Glomerular endothelial cell (primary cell): ENCODE data around the gene GUCA1A. TPM values are rescaled to one million over a fixed set of nuclear protein-coding genes. Genes with fewer than 3 reads are reported as not detected.

Experiments used
- DNase-seq: peaks from one replicate; pipeline ENCODE4 v3.0.0-alpha.2; 2011; ENCODE audit warnings: low read depth, low spot score; ENCODE audit errors: extremely low read depth
- total RNA-seq: library from RNA; depleted of rRNA; stranded (reverse); fragments of >200 nt; gene quantifications from 2 replicates; pipeline ENCODE4 v1.2.3, GENCODE V29; 2015

Gene GUCA1A
- 0.35 TPM in 1 of 2 replicates, not detected in the other for total RNA-seq

DNA sequence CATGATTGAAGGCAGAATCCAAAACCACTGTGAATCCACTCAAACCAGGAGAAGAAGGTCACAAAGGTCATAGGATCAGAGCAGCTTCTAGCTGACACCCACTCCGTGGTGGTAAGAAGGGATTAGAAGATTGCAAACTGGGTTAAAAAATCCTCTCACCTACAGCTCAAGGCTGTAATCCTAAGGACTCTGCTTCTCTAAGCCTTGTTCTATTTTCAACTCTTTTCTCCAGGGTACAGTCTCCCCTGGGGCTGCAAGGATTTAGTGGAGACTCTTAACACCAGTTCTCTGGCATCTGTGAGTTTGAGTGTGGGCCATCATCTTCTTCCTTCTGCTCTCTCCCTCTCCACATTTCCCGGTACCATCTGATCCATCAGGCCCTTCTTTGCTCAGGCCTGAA is at the start of gene GUCA1A:
Gene GUCA1A (plus strand): TSS at position 264 of the 400 bp plus-strand sequence. CDS start 250 bp downstream, outside the sequence.
- no peak for DNase-seq

DNA sequence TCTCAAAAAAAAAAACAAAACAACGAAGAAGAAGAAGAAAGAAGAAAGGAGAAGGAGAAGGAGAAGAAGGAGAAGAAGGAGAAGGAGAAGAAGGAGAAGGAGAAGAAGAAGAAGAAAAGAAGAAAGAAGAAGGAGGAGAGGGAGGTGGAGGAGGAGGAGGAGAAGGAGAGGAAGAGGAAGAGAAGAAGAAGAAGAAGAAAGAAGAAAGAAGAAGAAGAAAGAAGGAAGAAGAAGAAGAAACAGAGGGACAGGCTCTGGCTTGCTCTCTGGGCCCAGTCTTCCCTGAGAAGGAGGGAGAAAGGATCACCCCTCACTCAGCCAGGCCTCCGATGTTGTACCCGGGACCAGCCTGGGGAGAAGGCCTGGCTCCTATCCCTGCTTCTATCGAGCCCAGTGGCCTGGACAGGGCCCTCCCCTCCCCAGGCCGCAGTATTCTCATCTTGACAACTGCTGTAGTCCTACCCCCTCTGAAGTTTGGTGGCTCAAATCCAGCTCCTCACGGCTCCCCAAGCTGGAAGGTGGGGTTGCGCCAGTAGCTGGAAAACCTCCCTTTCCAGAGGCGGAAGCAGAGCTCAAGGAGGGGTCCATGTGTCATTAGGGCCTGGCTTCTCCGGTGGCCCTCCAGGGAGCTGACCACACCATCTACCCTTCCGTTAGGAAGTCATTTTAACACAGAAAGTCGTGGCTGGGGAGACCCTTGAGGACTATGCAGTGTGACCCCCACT is 49.6 kb upstream of the GUCA1A start:
- DNase-seq, result no peak

GRCh38 chr6:42124223-42124836 is 48.8 kb upstream of the GUCA1A start:
- no peak for DNase-seq

- no peak for DNase-seq
Observed at GRCh38 chr6:42125231-42125630, 47.9 kb upstream of the GUCA1A start.

- no peak for DNase-seq
Observed at GRCh38 chr6:42125663-42126062, 47.5 kb upstream of the GUCA1A start.

DNA sequence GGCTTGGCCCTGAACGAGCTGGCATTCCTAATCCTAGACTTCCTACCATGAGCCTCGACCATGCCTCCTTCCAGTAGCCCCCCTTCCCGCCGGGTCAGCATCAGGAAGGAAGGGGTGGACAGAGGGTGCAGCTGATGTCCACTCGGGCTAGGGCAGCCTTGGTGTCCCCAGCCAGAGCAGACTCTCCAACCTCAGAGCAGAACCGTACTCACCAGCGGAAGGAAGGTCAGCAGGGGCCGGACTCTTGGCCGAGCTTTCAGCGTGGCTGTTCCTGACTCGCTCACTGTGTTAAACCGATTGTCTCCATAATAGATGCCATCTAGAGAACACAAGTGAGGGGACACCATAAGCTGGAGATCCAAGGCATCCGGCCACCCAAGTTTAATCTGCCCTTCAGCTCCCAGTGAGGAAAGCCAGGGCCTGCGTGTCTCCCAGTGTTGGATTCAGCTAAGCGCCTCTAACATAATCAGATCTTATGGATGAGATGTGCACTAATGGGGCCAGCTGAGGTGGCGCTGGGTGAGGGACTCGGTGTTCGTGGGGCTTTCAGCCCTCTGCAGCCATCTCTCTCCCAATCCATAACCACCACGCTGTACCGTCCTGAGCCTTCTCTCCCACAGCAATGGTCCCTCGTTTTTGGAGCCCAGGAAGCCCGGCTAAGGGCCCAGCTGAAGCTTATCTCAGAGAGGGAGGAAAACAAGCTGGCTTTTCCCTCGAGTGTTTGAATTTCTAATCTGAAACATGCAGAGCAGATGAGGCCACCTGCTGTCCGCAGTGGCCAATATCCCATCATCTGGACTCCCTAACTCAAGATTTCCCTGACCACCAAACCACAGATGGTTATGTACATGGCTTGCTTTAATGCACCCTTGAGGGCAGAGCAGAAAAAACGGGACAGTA is 44.5 kb upstream of the GUCA1A start:
- no peak for DNase-seq

GRCh38 chr6:42129360-42129676 is 43.8 kb upstream of the GUCA1A start:
- no peak for DNase-seq

GRCh38 chr6:42131531-42131930 is 41.6 kb upstream of the GUCA1A start:
- DNase-seq, result no peak

GRCh38 chr6:42133926-42134325 is 39.2 kb upstream of the GUCA1A start:
- DNase-seq, result no peak

DNA sequence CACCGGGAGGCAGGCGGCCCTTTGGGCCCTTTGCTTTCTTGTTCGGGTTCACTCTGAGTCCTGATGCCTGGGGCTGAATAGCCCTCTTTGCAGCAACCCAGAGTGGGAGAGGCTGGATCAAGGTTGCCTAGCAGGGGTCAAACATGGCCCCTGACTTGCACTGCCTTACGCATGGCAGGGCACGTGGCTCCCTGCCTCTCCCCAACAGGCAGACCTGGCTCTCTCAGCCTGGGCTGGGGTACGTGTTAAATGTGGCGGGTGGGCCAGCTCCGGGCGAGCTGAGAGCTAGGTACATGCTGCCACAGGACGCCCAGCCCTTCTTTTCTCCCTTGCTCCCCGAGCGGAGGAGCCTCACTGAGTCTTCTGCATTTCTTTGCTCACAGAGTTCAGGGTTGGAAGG is 38.0 kb upstream of the GUCA1A start:
- no peak for DNase-seq

GRCh38 chr6:42135722-42136121 is 37.4 kb upstream of the GUCA1A start:
- no peak for DNase-seq

DNA sequence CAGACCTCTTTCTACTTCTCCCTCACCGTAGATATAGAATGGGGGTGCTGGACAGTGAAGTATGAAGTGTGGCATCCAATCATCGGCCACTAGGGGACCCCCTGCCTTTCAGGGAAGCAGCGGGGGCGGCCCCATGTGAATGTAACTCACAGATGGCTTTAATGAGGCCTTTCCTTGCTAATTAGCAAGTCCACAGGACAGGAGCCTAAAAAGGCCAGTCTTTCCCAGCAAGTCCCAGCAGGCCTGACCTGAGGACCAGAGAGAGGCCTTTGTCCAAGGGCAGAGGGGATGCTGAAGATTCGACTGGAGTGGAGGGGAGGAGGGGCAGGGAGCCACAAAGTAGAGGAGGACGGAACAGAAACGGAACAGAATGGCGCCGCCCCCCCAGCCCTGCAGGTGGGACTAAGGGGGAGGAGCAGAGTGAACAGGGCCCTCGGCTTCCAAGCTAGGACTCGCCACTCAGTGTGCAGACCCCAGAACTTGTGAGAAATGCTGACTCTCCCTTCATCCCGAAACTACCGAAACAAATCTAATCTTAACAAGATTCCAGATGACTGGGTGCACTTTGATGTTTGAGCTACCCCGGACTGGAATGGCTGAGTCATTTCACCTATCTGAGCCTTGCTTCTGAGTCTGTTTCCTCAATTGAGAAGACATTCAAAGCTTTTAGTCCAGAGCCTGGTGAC is 36.5 kb upstream of the GUCA1A start:
- DNase-seq, result no peak

DNA sequence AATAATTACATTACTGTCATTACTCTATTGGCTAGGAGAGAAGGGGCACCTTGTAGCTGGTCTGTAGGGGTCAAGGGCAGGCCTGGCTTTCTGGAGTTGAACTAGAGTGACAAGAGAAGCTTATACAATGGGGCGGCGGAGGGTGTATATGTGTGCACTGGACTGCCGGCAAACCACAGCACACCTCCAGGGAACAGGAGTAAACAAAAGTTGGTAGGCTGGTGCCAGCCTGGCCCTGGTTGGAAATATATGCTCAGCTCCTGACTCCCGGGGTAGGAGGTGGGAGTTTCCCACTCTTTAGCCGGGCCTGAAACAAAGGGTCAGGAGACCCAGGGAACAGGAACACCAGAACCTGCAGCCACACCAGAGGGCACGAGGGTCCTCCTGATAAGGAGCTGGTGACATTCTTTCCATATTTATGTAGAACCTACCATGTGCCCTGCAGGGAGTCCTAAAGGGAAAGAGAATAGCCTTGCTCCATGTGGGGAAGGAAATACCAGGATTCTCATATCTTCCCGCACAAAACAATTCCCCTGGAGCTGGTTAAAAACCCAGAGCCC is 35.9 kb upstream of the GUCA1A start:
- DNase-seq, result no peak

DNA sequence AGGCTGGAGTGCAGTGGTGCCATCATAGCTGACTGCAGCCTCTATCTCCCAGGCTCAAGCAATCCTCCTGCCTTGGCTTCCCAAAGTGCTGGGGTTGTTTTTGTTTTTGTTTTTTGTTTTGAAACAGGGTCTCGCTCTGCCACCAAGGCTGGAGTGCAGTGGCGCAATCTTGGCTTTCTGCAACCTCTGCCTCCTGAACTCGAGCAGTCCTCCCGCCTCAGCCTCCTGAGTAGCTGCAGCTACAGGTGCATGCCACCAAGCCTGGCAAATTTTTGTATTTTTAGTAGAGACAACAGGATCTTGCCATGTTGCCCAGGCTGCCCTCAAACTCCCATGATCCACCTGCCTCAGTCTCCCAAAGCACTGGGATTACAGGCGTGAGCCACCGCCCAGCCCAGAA is 35.0 kb upstream of the GUCA1A start:
- DNase-seq, result no peak

DNA sequence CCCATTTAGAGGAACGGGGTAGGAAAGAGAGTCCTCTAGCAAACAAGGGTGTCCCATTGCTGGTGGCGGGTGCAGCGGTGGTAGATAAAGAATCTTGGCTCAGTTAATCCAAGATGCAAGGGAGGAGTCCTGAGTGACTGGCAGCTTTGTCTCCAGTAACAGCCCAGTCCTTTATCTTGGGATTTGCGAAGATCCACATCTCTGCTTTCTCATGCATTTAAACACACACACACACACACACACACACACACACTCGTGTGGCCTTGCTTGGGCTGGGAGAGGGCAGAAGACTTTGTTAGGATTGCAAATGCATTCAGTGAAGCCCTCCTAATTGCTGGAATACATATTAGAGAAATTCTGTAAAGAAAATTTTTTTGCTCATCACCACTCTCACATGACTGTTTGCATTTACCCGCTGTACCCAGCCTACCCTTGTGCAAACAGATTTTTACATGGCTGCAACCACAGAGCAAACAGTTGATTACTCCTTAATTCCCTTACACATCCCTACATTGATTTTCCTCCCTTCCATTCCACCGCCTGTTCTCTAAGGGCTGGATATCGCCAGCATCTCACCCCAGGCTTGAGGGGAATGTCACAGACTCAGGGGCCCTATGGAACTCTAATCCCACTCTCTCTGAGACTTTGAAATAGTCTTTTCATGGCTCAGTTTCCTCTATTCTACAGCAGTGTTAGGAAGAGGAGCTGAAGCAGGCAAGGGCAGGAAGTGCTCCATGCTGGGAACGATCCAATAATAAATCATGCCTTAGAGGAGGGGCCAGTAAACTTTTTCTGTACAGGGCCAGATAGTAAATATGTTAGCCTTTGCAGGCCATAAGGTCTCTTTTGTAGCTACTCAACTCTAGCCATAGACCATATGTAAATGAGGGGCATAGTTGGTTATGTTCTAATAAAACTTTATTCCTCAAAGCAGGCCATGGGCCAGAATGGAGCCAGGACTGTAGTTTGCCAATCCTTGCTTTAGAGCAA is 34.2 kb upstream of the GUCA1A start:
- DNase-seq, result no peak

- DNase-seq, result no peak
Observed at GRCh38 chr6:42140032-42140431, 33.1 kb upstream of the GUCA1A start.

DNA sequence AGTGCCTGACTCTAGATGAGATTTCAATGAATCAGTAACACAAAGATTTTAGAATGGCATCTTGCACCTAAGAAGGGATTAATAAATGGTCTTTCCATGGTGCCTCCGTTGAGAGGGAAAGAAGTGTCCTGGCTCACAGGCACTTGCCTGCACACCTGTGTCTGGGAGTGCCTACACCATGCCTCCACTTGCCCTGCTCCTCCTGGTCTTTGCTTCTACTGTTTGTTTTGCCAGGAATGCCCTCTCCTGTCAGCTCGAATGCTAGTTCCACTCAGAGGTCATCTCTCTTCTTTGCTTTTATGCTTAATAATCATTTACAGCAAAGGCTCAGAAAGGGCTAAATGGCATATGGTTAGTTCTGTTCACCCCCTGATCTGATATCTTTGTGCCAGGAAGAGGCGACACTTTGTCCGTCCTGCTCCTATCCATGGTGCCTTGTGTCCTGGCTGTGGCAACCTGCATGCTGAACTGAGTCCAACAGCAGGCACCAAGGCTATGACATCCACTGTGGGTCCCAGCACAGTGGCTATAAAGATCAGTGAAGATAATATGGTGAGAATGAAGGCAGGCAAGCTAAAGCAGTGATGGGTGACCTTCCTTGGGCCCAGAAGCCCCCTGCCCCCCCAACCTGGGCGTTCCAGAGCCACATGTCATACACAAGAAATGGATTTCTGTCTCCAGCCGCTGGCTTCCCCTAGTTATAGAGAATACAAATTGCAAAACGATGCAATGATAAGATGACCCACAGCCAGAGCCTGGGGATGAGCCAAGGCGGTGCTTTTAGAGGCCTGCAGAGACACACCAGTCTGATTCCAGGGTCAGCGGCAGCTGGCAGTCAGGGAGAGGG is 32.2 kb upstream of the GUCA1A start:
- no peak for DNase-seq

- DNase-seq, result no peak
Observed at GRCh38 chr6:42141603-42142117, 31.5 kb upstream of the GUCA1A start.
